ENCODE results near the gene SATB2.

The SATB2 gene

GRCh38 chr2:199404841-199405240 lies 52.9 kb downstream of the SATB2 start:
- no peak for FAIRE-seq

GRCh38 chr2:199395311-199395710 lies 62.4 kb downstream of the SATB2 start:
- no peak for FAIRE-seq

- no peak for FAIRE-seq
Measured at GRCh38 chr2:199392363-199392762, 65.4 kb downstream of the SATB2 start.

- FAIRE-seq, result no peak
Measured at GRCh38 chr2:199388728-199389268, 68.9 kb downstream of the SATB2 start.

- FAIRE-seq, result no peak
Measured at GRCh38 chr2:199384043-199384442, 73.7 kb downstream of the SATB2 start.

GRCh38 chr2:199383021-199383420 lies 74.7 kb downstream of the SATB2 start:
- no peak for FAIRE-seq

GRCh38 chr2:199382091-199382490 lies 75.6 kb downstream of the SATB2 start:
- FAIRE-seq, result no peak

GRCh38 chr2:199381531-199381930 lies 76.2 kb downstream of the SATB2 start:
- FAIRE-seq, result no peak

- FAIRE-seq, result no peak
Measured at GRCh38 chr2:199378948-199379650, 78.6 kb downstream of the SATB2 start.

- FAIRE-seq, result no peak
Measured at GRCh38 chr2:199370150-199370780, 87.5 kb downstream of the SATB2 start.

GRCh38 chr2:199366406-199366805 lies 91.3 kb downstream of the SATB2 start:
- no peak for FAIRE-seq

- FAIRE-seq, result no peak
Measured at GRCh38 chr2:199364153-199364552, 93.6 kb downstream of the SATB2 start.

- no peak for FAIRE-seq
Measured at GRCh38 chr2:199356412-199356811, 101.3 kb downstream of the SATB2 start.

- no peak for FAIRE-seq
Measured at GRCh38 chr2:199348871-199349270, 108.9 kb downstream of the SATB2 start.

- no peak for FAIRE-seq
Measured at GRCh38 chr2:199344012-199344411, 113.7 kb downstream of the SATB2 start.

- FAIRE-seq, result no peak
Measured at GRCh38 chr2:199342334-199342733, 115.4 kb downstream of the SATB2 start.

GRCh38 chr2:199341123-199341522 lies 116.6 kb downstream of the SATB2 start:
- FAIRE-seq, result no peak

GRCh38 chr2:199339891-199340605 lies 117.7 kb downstream of the SATB2 start:
- no peak for FAIRE-seq

- no peak for FAIRE-seq
Measured at GRCh38 chr2:199336546-199336945, 121.2 kb downstream of the SATB2 start.

- FAIRE-seq, result no peak
Measured at GRCh38 chr2:199335502-199335901, 122.2 kb downstream of the SATB2 start.

GRCh38 chr2:199329466-199329865 lies 128.3 kb downstream of the SATB2 start:
- FAIRE-seq, result no peak

GRCh38 chr2:199329031-199329430 lies 128.7 kb downstream of the SATB2 start:
- no peak for FAIRE-seq

GRCh38 chr2:199325881-199326280 lies 131.9 kb downstream of the SATB2 start:
- FAIRE-seq, result no peak

- FAIRE-seq, result no peak
Measured at GRCh38 chr2:199322151-199322550, 135.6 kb downstream of the SATB2 start.

Data from A204.1 (cell line).